Caco-2 (cell line): ENCODE measurements around the gene CENPL. TPM values are rescaled to one million over a fixed set of nuclear protein-coding genes. Genes with fewer than 3 reads are reported as not detected.

Experiments
- BruUV-seq: library from RNA; stranded (reverse); fragments of 400-500 nt; replicated peaks from 2 replicates; lab custom pipeline; 2021; lab: Mats Ljungman, UMichigan
- CTCF ChIA-PET: fragments of 300-600 bp; sonication (Branson Sonifier 250); formaldehyde crosslinking; loops from one replicate; lab custom pipeline; 2022; ENCODE audit warnings: antibody characterized with exemption; lab: Charles Lee
- POLR2A ChIA-PET: fragments of 300-600 bp; sonication (Branson Sonifier 250); formaldehyde crosslinking; loops from one replicate; lab custom pipeline; 2022; ENCODE audit warnings: antibody characterized with exemption; lab: Charles Lee
- DNase-seq, 2 experiments: peaks; one replicate each; pipeline versions ENCODE4 v3.0.0 to v3.0.0-alpha.2; 2020 to 2022
- H3K27me3 ChIP-seq: replicated peaks from 2 replicates; pipeline ENCODE4 v1.6.0; 2011; ENCODE audit warnings: low read length; ENCODE audit not compliant: control insufficient read depth, insufficient read depth
- H3K36me3 ChIP-seq: 2 replicates; pipeline ENCODE4 v1.5.1; 2011; ENCODE audit warnings: low read length; ENCODE audit not compliant: control insufficient read depth, insufficient read depth
- H3K4me1 ChIP-seq: fragments of 250-450 bp; sonication (Bioruptor Pico); 2 replicates; pipeline ENCODE4 v1.5.1; 2020; ENCODE audit warnings: mild to moderate bottlenecking
- H3K4me3 ChIP-seq: 2 replicates; pipeline ENCODE4 v1.5.1; 2011; ENCODE audit warnings: low read depth, mild to moderate bottlenecking, control low read depth, low read length
- H3K9me3 ChIP-seq: fragments of 250-450 bp; sonication (Bioruptor Pico); 2 replicates; pipeline ENCODE4 v1.5.1; 2020; ENCODE audit warnings: mild to moderate bottlenecking, moderate library complexity
- H3K27ac Mint-ChIP-seq: one replicate; pipeline ENCODE4 v1.8.0; 2022; ENCODE audit warnings: mixed read lengths; ENCODE audit not compliant: unreplicated experiment
- H3K27me3 Mint-ChIP-seq: one replicate; pipeline ENCODE4 v1.8.0; 2022; ENCODE audit warnings: mixed read lengths; ENCODE audit not compliant: insufficient read depth, unreplicated experiment
- H3K36me3 Mint-ChIP-seq: one replicate; pipeline ENCODE4 v1.8.0; 2022; ENCODE audit warnings: mild to moderate bottlenecking, mixed read lengths; ENCODE audit not compliant: insufficient read depth, unreplicated experiment
- H3K4me1 Mint-ChIP-seq: one replicate; pipeline ENCODE4 v1.8.0; 2022; ENCODE audit warnings: low read depth, mixed read lengths; ENCODE audit not compliant: unreplicated experiment
- H3K4me3 Mint-ChIP-seq: one replicate; pipeline ENCODE4 v1.8.0; 2022; ENCODE audit warnings: mild to moderate bottlenecking, moderate library complexity, mixed read lengths; ENCODE audit not compliant: unreplicated experiment
- H3K9me3 Mint-ChIP-seq: one replicate; pipeline ENCODE4 v1.8.0; 2022; ENCODE audit warnings: mixed read lengths; ENCODE audit not compliant: unreplicated experiment
- CTCF ChIP-seq, 2 experiments: fragments of 200-600 bp in 1 of 2; IDR thresholded peaks; 1 replicate in 1 of 2; 2 replicates in 1 of 2; pipeline versions ENCODE4 v1.5.1 to v1.8.0; 2011 to 2022; ENCODE audit warnings: antibody characterized with exemption in 1 of 2, control low read depth in 1 of 2, inconsistent platforms in 1 of 2, low read depth in 1 of 2, low read length in 1 of 2, mild to moderate bottlenecking in 1 of 2, moderate library complexity in 1 of 2; ENCODE audit not compliant: insufficient read depth in 1 of 2, severe bottlenecking in 1 of 2, unreplicated experiment in 1 of 2
- intact Hi-C: fragments of 100-400 bp; cut with micrococcal nuclease; formaldehyde crosslinking; loops from one replicate; pipeline ENCODE4 v1.10.0; 2022; ENCODE audit not compliant: unreplicated experiment
- total RNA-seq: library from RNA; stranded (reverse); gene quantifications from 2 replicates; pipeline ENCODE4 v1.2.3, GENCODE V29; 2022

Gene CENPL
- total RNA-seq, 1 experiment from 2014 or later, result 21.3 TPM

- Mint-ChIP-seq H3K27me3 (no peaks in the 10 kb centered on the region), H3K27ac (no peak overlapping the region), H3K9me3 (no peaks in the 10 kb centered on the region), H3K36me3 (peaks cover 27% of the 10 kb centered on the region), H3K4me1 (no peaks in the 10 kb centered on the region), H3K4me3 (no peak overlapping the region)
- no peaks in the 10 kb centered on the region for H3K4me1 ChIP-seq
- no peaks in the 10 kb centered on the region for H3K36me3 ChIP-seq
- intact Hi-C loops, result no loop called here
- ChIA-PET CTCF (no interaction called here), POLR2A (no interaction called here)
- no peak for TF ChIP-seq CTCF (IDR thresholded peaks at IDR 0.05; ENCODE audit: insufficient read depth in 1 of 2, low read depth in 1 of 2, low read length in 1 of 2, severe bottlenecking in 1 of 2, unreplicated experiment in 1 of 2)
- no peak for DNase-seq
- no peaks in the 10 kb centered on the region for H3K27me3 ChIP-seq
- no peak overlapping the region for H3K4me3 ChIP-seq
- no TSS peak for BruUV-seq
- no peaks in the 10 kb centered on the region for H3K9me3 ChIP-seq
These were observed 26.6 kb downstream of the CENPL start for GRCh38 chr1:173798078-173798477.

- no peak for DNase-seq
- ChIA-PET CTCF (no interaction called here), POLR2A (no interaction called here)
- Histone ChIP-seq H3K36me3 (peaks cover 2% of the 10 kb centered on the region; the same call in 1 of the 2 replicates), H3K27me3 (no peaks in the 10 kb centered on the region), H3K4me3 (no peak overlapping the region), H3K4me1 (no peaks in the 10 kb centered on the region), H3K9me3 (no peaks in the 10 kb centered on the region)
- Mint-ChIP-seq H3K9me3 (no peaks in the 10 kb centered on the region), H3K27me3 (no peaks in the 10 kb centered on the region), H3K27ac (no peak overlapping the region), H3K36me3 (peaks cover 25% of the 10 kb centered on the region), H3K4me3 (no peak overlapping the region), H3K4me1 (no peaks in the 10 kb centered on the region)
- intact Hi-C loops, result no loop called here
- no peak for TF ChIP-seq CTCF (IDR thresholded peaks at IDR 0.05; ENCODE audit: insufficient read depth in 1 of 2, low read depth in 1 of 2, low read length in 1 of 2, severe bottlenecking in 1 of 2, unreplicated experiment in 1 of 2)
- no TSS peak for BruUV-seq
These were observed 34.8 kb downstream of the CENPL start for GRCh38 chr1:173789841-173790240.

GRCh38 chr1:173784997-173785396 lies 39.7 kb downstream of the CENPL start:
- no TSS peak for BruUV-seq

More at GRCh38 chr1:173784997-173785396, 39.7 kb downstream of the CENPL start:
- ChIA-PET CTCF (no interaction called here), POLR2A (no interaction called here)
- Mint-ChIP-seq H3K4me3 (no peak overlapping the region), H3K27me3 (no peaks in the 10 kb centered on the region), H3K36me3 (peaks cover 25% of the 10 kb centered on the region), H3K9me3 (no peaks in the 10 kb centered on the region), H3K4me1 (no peaks in the 10 kb centered on the region), H3K27ac (no peak overlapping the region)
- no peaks in the 10 kb centered on the region for H3K27me3 ChIP-seq
- intact Hi-C loops, result no loop called here
- DNase-seq, result no peak
- TF ChIP-seq CTCF (IDR thresholded peaks at IDR 0.05; ENCODE audit: insufficient read depth in 1 of 2, low read depth in 1 of 2, low read length in 1 of 2, severe bottlenecking in 1 of 2, unreplicated experiment in 1 of 2), result no peak
- no peaks in the 10 kb centered on the region for H3K4me1 ChIP-seq
- H3K36me3 ChIP-seq, result peaks cover under 1% of the 10 kb centered on the region; the same call in 1 of the 2 replicates
- no peak overlapping the region for H3K4me3 ChIP-seq
- H3K9me3 ChIP-seq, result no peaks in the 10 kb centered on the region
